ENCODE results near the gene BOLA1. TPM values are rescaled to one million over a fixed set of nuclear protein-coding genes. Genes with fewer than 3 reads are reported as not detected.

The BOLA1 gene
- total and polyA plus RNA-seq, 2 of the 13 experiments (the other 11 are each of a cell fraction or from before 2014, with no cell fraction given): 3.2 to 4.2 TPM

- TF ChIP-seq CC2D1A (CRISPR knock-in tag; IDR thresholded peaks at IDR 0.05): no peak
- no peak for TF ChIP-seq ZNF484 (CRISPR knock-in tag; IDR thresholded peaks at IDR 0.05; ENCODE audit: borderline replicate concordance, low read depth)
- TF ChIP-seq ZNF878 (CRISPR knock-in tag; IDR thresholded peaks at IDR 0.05): 0 out of 2 replicates have a peak, but pooled peaks have one; percentile 25
- no peak for TF ChIP-seq ARID2 (CRISPR knock-in tag; IDR thresholded peaks at IDR 0.05; ENCODE audit: borderline replicate concordance)
- no peak for TF ChIP-seq ZFP62 (CRISPR knock-in tag; IDR thresholded peaks at IDR 0.05)
- peak; percentile 60; the same call in 1 of the 2 replicates for TF ChIP-seq ZFP82 (CRISPR knock-in tag; IDR thresholded peaks at IDR 0.05; ENCODE audit: borderline replicate concordance)
- TF ChIP-seq ZNF33B (CRISPR knock-in tag; IDR thresholded peaks at IDR 0.05): no peak
- TF ChIP-seq ZFY (CRISPR knock-in tag; IDR thresholded peaks at IDR 0.05): peak; percentile 54; the same call in 1 of the 2 replicates
- TF ChIP-seq PHB2 (IDR thresholded peaks at IDR 0.05; ENCODE audit: partially characterized antibody): no peak
- no peak for TF ChIP-seq TOPORS (CRISPR knock-in tag; IDR thresholded peaks at IDR 0.05)
- no peak for TF ChIP-seq ZNF713 (CRISPR knock-in tag; IDR thresholded peaks at IDR 0.05)
- TF ChIP-seq CENPT (CRISPR knock-in tag; IDR thresholded peaks at IDR 0.05; ENCODE audit: low read depth): no peak
- no peak for TF ChIP-seq SATB2 (CRISPR knock-in tag; IDR thresholded peaks at IDR 0.05)
- TF ChIP-seq GPN1 (CRISPR knock-in tag; IDR thresholded peaks at IDR 0.05; ENCODE audit: borderline replicate concordance): no peak
- no peak for TF ChIP-seq GZF1 (CRISPR knock-in tag; IDR thresholded peaks at IDR 0.05)
- TF ChIP-seq RFX5 (IDR thresholded peaks at IDR 0.05; ENCODE audit: low read depth, low read length): no peak
- TF ChIP-seq ZNF841 (CRISPR knock-in tag; IDR thresholded peaks at IDR 0.05; ENCODE audit: borderline replicate concordance): no peak
- no peak for TF ChIP-seq ZNF724P (CRISPR knock-in tag; IDR thresholded peaks at IDR 0.05; ENCODE audit: borderline replicate concordance)
- peak; percentile 46; the same call in 1 of the 2 replicates for TF ChIP-seq ZNF607 (CRISPR knock-in tag; IDR thresholded peaks at IDR 0.05; ENCODE audit: borderline replicate concordance)
- no peak; the same call in 1 of the 2 replicates for TF ChIP-seq DMAP1 (CRISPR knock-in tag; IDR thresholded peaks at IDR 0.05)
- TF ChIP-seq NFE2L2 (IDR thresholded peaks at IDR 0.05; ENCODE audit: low read length): no peak
- TF ChIP-seq KAT2B (IDR thresholded peaks at IDR 0.05; ENCODE audit: borderline replicate concordance, low read depth, low read length): no peak
- no peak for TF ChIP-seq ZMYM2 (CRISPR knock-in tag; IDR thresholded peaks at IDR 0.05)
- no peak for TF ChIP-seq DNMT3B (CRISPR knock-in tag; conservative IDR thresholded peaks at IDR 0.05)
- no peak for TF ChIP-seq ZNF274 (CRISPR knock-in tag; IDR thresholded peaks at IDR 0.05)
- TF ChIP-seq CREB1 (IDR thresholded peaks at IDR 0.05): peak; percentile 75
- TF ChIP-seq CREB1 (CRISPR knock-in tag; IDR thresholded peaks at IDR 0.05): peak; percentile 71
- TF ChIP-seq ZNF879 (CRISPR knock-in tag; IDR thresholded peaks at IDR 0.05): no peak
- peak; percentile 38 for TF ChIP-seq AGO2 (optimal IDR thresholded peaks at IDR 0.05; ENCODE audit: low read depth, low read length)
- TF ChIP-seq ZNF605 (CRISPR knock-in tag; IDR thresholded peaks at IDR 0.05): no peak
- TF ChIP-seq MAF1 (CRISPR knock-in tag; IDR thresholded peaks at IDR 0.05; ENCODE audit: borderline replicate concordance): no peak
- TF ChIP-seq ZSCAN20 (CRISPR knock-in tag; IDR thresholded peaks at IDR 0.05; ENCODE audit: borderline replicate concordance): 0 out of 2 replicates have a peak, but pooled peaks have one; percentile 12
Observed at GRCh38 chr1:149885339-149886120, 13.8 kb upstream of the BOLA1 start (continued).

Data from HepG2 (cell line).